IMR-90 (cell line): Measurements from ENCODE around the gene DZIP3. TPM values are rescaled to one million over a fixed set of nuclear protein-coding genes. Genes with fewer than 3 reads are reported as not detected.

Source experiments
- ATAC-seq: fragments of 200-7000 bp; cut with Tn5 transposase; 2 replicates; pipeline ENCODE4 v1.9.1; 2020; ENCODE audit warnings: low read depth, mild to moderate bottlenecking, moderate library complexity
- BruUV-seq: library from RNA; stranded (reverse); fragments of 400-500 nt; replicated peaks from 2 replicates; lab custom pipeline; 2021; lab: Mats Ljungman, UMichigan
- CTCF ChIA-PET: fragments of 300-600 bp; formaldehyde crosslinking; extraction: SDS; loops from one replicate; lab custom pipeline; 2021; ENCODE audit warnings: antibody characterized with exemption; lab: Yijun Ruan, JAX
- POLR2A ChIA-PET: fragments of 300-600 bp; sonication (Branson Sonifier 250); formaldehyde crosslinking; loops from one replicate; lab custom pipeline; 2022; ENCODE audit warnings: antibody characterized with exemption; ENCODE audit not compliant: unreplicated experiment; lab: Charles Lee
- DNase-seq: peaks from one replicate; pipeline ENCODE4 v3.0.0; 2013
- H2AFZ ChIP-seq: replicated peaks from 2 replicates; pipeline ENCODE3; 2013; ENCODE audit warnings: low read length, mild to moderate bottlenecking; ENCODE audit not compliant: poor library complexity
- H2AK5ac ChIP-seq: 2 replicates; pipeline ENCODE4 v1.6.1; 2013; ENCODE audit warnings: low read depth, low read length, inconsistent platforms
- H2AK9ac ChIP-seq: replicated peaks from 2 replicates; pipeline ENCODE3; 2013; ENCODE audit warnings: mild to moderate bottlenecking, low read depth, low read length, moderate library complexity; ENCODE audit not compliant: poor library complexity
- H2BK120ac ChIP-seq: 2 replicates; pipeline ENCODE4 v1.6.1; 2013; ENCODE audit warnings: low read depth, low read length, inconsistent platforms
- H2BK15ac ChIP-seq: 3 replicates; pipeline ENCODE4 v1.6.1; 2013; ENCODE audit warnings: low read depth, low read length, inconsistent platforms
- H2BK20ac ChIP-seq: 2 replicates; pipeline ENCODE4 v1.6.1; 2013; ENCODE audit warnings: low read depth, mild to moderate bottlenecking, inconsistent platforms, low read length, moderate library complexity
- H2BK5ac ChIP-seq: 2 replicates; pipeline ENCODE4 v1.6.1; 2013; ENCODE audit warnings: mild to moderate bottlenecking, low read depth, low read length, inconsistent platforms; ENCODE audit not compliant: poor library complexity, severe bottlenecking
- H3K14ac ChIP-seq: replicated peaks from 2 replicates; pipeline ENCODE4 v1.6.1; 2013; ENCODE audit warnings: low read depth, low read length, inconsistent platforms
- H3K18ac ChIP-seq: 2 replicates; pipeline ENCODE4 v1.6.1; 2013; ENCODE audit warnings: low read depth, low read length, control low read depth
- H3K23ac ChIP-seq: 2 replicates; pipeline ENCODE4 v1.6.1; 2013; ENCODE audit warnings: low read depth, low read length, inconsistent platforms
- H3K27ac ChIP-seq: 2 replicates; pipeline ENCODE4 v1.5.1; 2013; ENCODE audit warnings: mild to moderate bottlenecking, control low read depth, low read length; ENCODE audit not compliant: insufficient read depth
- H3K27me3 ChIP-seq: 2 replicates; pipeline ENCODE4 v1.6.1; 2013; ENCODE audit warnings: low read length; ENCODE audit not compliant: control insufficient read depth, insufficient read depth
- H3K36me3 ChIP-seq: 2 replicates; pipeline ENCODE4 v1.6.1; 2013; ENCODE audit warnings: low read length, mixed read lengths; ENCODE audit not compliant: control insufficient read depth, insufficient read depth
- H3K4ac ChIP-seq: 2 replicates; pipeline ENCODE4 v1.6.1; 2013; ENCODE audit warnings: low read depth, low read length, inconsistent platforms
- H3K4me1 ChIP-seq: 2 replicates; pipeline ENCODE4 v1.6.1; 2013; ENCODE audit warnings: low read length, mixed read lengths; ENCODE audit not compliant: control insufficient read depth, insufficient read depth
- H3K4me2 ChIP-seq: 2 replicates; pipeline ENCODE4 v1.6.1; 2013; ENCODE audit warnings: low read depth, mild to moderate bottlenecking, control low read depth, low read length, moderate library complexity
- H3K4me3 ChIP-seq: 2 replicates; pipeline ENCODE4 v1.5.1; 2013; ENCODE audit warnings: low read depth, mild to moderate bottlenecking, control low read depth, low read length, moderate library complexity; ENCODE audit not compliant: insufficient read depth
- H3K56ac ChIP-seq: 2 replicates; pipeline ENCODE4 v1.6.1; 2013; ENCODE audit warnings: low read length, inconsistent platforms; ENCODE audit not compliant: insufficient read depth; ENCODE audit errors: extremely low read depth
- H3K79me1 ChIP-seq, 2 experiments: 2 replicates each; pipeline ENCODE4 v1.6.1; 2013; ENCODE audit warnings: low read length in 2 of 2, inconsistent platforms in 1 of 2, low read depth in 1 of 2
- H3K9ac ChIP-seq: 2 replicates; pipeline ENCODE4 v1.6.1; 2013; ENCODE audit warnings: low read depth, low read length, control low read depth
- H3K9me1 ChIP-seq: 2 replicates; pipeline ENCODE4 v1.6.1; 2013; ENCODE audit warnings: low read length, inconsistent platforms; ENCODE audit not compliant: insufficient read depth
- H3K9me3 ChIP-seq: 2 replicates; pipeline ENCODE4 v1.6.1; 2013; ENCODE audit warnings: low read length; ENCODE audit not compliant: control insufficient read depth, insufficient read depth
- H4K20me1 ChIP-seq: 2 replicates; pipeline ENCODE4 v1.6.1; 2013; ENCODE audit warnings: low read length, inconsistent platforms; ENCODE audit not compliant: insufficient read depth
- H4K5ac ChIP-seq: 2 replicates; pipeline ENCODE4 v1.6.1; 2013; ENCODE audit warnings: mild to moderate bottlenecking, low read depth, low read length, control low read depth
- H4K8ac ChIP-seq, 2 experiments: 2 replicates each; pipeline ENCODE4 v1.6.1; 2013; ENCODE audit warnings: low read depth in 2 of 2, low read length in 2 of 2, control low read depth in 1 of 2, inconsistent platforms in 1 of 2
- H4K91ac ChIP-seq: 2 replicates; pipeline ENCODE4 v1.6.1; 2013; ENCODE audit warnings: low read depth, low read length, inconsistent platforms; ENCODE audit not compliant: insufficient read depth
- BHLHE40 ChIP-seq: fragments of 150-350 bp; IDR thresholded peaks from 2 replicates; pipeline ENCODE4 v1.6.1; 2016; ENCODE audit warnings: mild to moderate bottlenecking, low read depth, low read length
- CEBPB ChIP-seq: IDR thresholded peaks from 2 replicates; pipeline ENCODE4 v1.6.1; 2012; ENCODE audit warnings: low read depth, low read length, improper control_type of control experiment
- CHD1 ChIP-seq: IDR thresholded peaks from 2 replicates; pipeline ENCODE4 v1.6.1; 2012; ENCODE audit warnings: low read depth, low read length, improper control_type of control experiment
- FOS ChIP-seq: fragments of 150-350 bp; IDR thresholded peaks from 2 replicates; pipeline ENCODE4 v1.6.1; 2016; ENCODE audit warnings: low read depth, low read length
- NFE2L2 ChIP-seq: fragments of 150-350 bp; IDR thresholded peaks from 2 replicates; pipeline ENCODE4 v1.6.1; 2016; ENCODE audit warnings: low read depth, mild to moderate bottlenecking, low read length
- POLR2A ChIP-seq: IDR thresholded peaks from 2 replicates; pipeline ENCODE4 v1.6.1; 2012; ENCODE audit warnings: mild to moderate bottlenecking, low read depth, low read length
- RAD21 ChIP-seq: IDR thresholded peaks from 2 replicates; pipeline ENCODE4 v1.6.1; 2012; ENCODE audit warnings: low read length, improper control_type of control experiment
- RFX5 ChIP-seq: IDR thresholded peaks from 2 replicates; pipeline ENCODE4 v1.8.0; 2012; ENCODE audit warnings: low read depth, mild to moderate bottlenecking, low read length, moderate library complexity
- SMC3 ChIP-seq: fragments of 150-350 bp; IDR thresholded peaks from 2 replicates; pipeline ENCODE4 v1.6.1; 2016; ENCODE audit warnings: low read depth, mild to moderate bottlenecking, antibody characterized with exemption, low read length, moderate library complexity
- WGBS, 2 experiments: methylation state at CpG; one replicate each; pipeline versions ENCODE4 v1.1.5 to v1.1.7; 2013; ENCODE audit warnings: missing lambda C conversion rate in 2 of 2; ENCODE audit not compliant: insufficient read length in 1 of 2; ENCODE audit errors: extremely low coverage in 2 of 2; 5-methylcytosine and 5-hydroxymethylcytosine counted together
- dilution Hi-C: fragments of 300-500 bp; cut with HindIII; formaldehyde crosslinking; loops from one replicate; pipeline ENCODE4 v1.14.3; 2018; ENCODE audit warnings: low sequenced_read_pairs; ENCODE audit not compliant: unreplicated experiment
- in situ Hi-C: fragments of 300-500 bp; cut with MboI; formaldehyde crosslinking; loops from 3 replicates; pipeline ENCODE4 v1.14.3; 2019; ENCODE audit warnings: low sequenced_read_pairs, inconsistent platforms, mixed read lengths
- intact Hi-C: fragments of 100-400 bp; cut with micrococcal nuclease; formaldehyde crosslinking; loops from 2 replicates; pipeline ENCODE4 v1.10.0; 2022
- polyA plus RNA-seq, 3 experiments: library from polyadenylated mRNA; depleted of rRNA; stranded (reverse); fragments of >200 nt; gene quantifications; 2 replicates each; pipeline ENCODE4 v1.2.3, GENCODE V29; 2012; ENCODE audit warnings: low replicate concordance in 1 of 3
- total RNA-seq: library from RNA; depleted of rRNA; stranded (reverse); fragments of >200 nt; gene quantifications from 2 replicates; pipeline ENCODE4 v1.2.3, GENCODE V29; 2012
- TF ChIP-seq, protein P1 (sequence below): conservative IDR thresholded peaks from 2 replicates; pipeline ENCODE4 v1.5.1; 2012; ENCODE audit warnings: mild to moderate bottlenecking, low read depth, low read length, improper control_type of control experiment

DZIP3 gene
- total and polyA plus RNA-seq, 2 of the 4 experiments (the other 2 are of a cell fraction), result 7.0 to 9.9 TPM

DNA sequence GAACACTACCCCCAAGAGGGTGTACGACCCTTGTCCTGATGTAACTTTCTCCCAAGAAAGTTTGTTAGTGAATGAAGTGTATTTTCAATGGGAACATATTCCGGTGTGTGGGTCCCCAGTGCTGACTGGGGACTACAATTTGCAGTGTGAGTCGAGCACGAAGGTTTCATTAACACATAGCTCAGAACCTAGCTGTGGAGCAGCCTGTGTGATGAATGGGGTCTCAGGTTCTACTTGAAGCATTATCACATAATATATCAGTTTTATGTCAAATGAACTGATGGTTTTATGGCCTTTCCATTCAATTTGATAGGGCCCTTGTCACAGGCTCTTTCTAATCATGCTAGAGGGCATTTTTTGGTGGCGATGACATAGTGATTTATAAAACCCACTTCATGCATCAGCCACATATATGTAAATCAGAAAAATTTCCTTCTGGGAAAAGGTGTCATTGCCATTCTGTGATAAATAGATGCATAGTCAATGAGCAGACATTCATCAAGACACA is 123.5 kb downstream of the DZIP3 start:
- H2AK9ac ChIP-seq, result no peak overlapping the region
- no peak overlapping the region for H2BK15ac ChIP-seq
- no peak overlapping the region for H3K14ac ChIP-seq
- ChIA-PET CTCF (no interaction called here), POLR2A (no interaction called here)
- no peak overlapping the region for H3K27ac ChIP-seq
- H3K9ac ChIP-seq, result no peak overlapping the region
- H4K91ac ChIP-seq, result no peak overlapping the region
- no peak overlapping the region for H2AK5ac ChIP-seq
- ATAC-seq (no peak), DNase-seq (no peak)
- WGBS, 2 experiments, result no CpG with 5 or more reads among the region's 5 CpGs
- no peaks in the 10 kb centered on the region for H3K9me1 ChIP-seq
- H3K56ac ChIP-seq, result no peak overlapping the region
- no peaks in the 10 kb centered on the region for H3K36me3 ChIP-seq
- H4K20me1 ChIP-seq, result no peaks in the 10 kb centered on the region
- no peak overlapping the region for H2BK20ac ChIP-seq
- dilution Hi-C loops, result no loop called here
- H2BK5ac ChIP-seq, result no peak overlapping the region
- no peak overlapping the region for H3K23ac ChIP-seq
- no peak for TF ChIP-seq POLR2A
- no peak for TF ChIP-seq RFX5
- TF ChIP-seq SMC3, result no peak
- TF ChIP-seq FOS, result no peak
- TF ChIP-seq, protein P1, sequence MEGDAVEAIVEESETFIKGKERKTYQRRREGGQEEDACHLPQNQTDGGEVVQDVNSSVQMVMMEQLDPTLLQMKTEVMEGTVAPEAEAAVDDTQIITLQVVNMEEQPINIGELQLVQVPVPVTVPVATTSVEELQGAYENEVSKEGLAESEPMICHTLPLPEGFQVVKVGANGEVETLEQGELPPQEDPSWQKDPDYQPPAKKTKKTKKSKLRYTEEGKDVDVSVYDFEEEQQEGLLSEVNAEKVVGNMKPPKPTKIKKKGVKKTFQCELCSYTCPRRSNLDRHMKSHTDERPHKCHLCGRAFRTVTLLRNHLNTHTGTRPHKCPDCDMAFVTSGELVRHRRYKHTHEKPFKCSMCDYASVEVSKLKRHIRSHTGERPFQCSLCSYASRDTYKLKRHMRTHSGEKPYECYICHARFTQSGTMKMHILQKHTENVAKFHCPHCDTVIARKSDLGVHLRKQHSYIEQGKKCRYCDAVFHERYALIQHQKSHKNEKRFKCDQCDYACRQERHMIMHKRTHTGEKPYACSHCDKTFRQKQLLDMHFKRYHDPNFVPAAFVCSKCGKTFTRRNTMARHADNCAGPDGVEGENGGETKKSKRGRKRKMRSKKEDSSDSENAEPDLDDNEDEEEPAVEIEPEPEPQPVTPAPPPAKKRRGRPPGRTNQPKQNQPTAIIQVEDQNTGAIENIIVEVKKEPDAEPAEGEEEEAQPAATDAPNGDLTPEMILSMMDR, result no peak
- no peak for TF ChIP-seq CHD1
- no peak for TF ChIP-seq RAD21
- TF ChIP-seq NFE2L2, result no peak
- no peak for TF ChIP-seq BHLHE40
- TF ChIP-seq CEBPB, result no peak
- H3K4me3 ChIP-seq, result no peak overlapping the region
- no peaks in the 10 kb centered on the region for H3K9me3 ChIP-seq
- H3K4me1 ChIP-seq, result no peaks in the 10 kb centered on the region
- no TSS peak for BruUV-seq
- H2AFZ ChIP-seq, result no peak overlapping the region
- H4K8ac ChIP-seq, result no peak overlapping the region
- intact Hi-C loops, result no loop called here
- H3K18ac ChIP-seq, result no peak overlapping the region
- H3K4me2 ChIP-seq, result no peak overlapping the region
- H4K5ac ChIP-seq, result no peak overlapping the region
- no peaks in the 10 kb centered on the region for H3K79me1 ChIP-seq
- no peak overlapping the region for H2BK120ac ChIP-seq
- in situ Hi-C loops, result no loop called here
- no peak overlapping the region for H3K4ac ChIP-seq
- peaks cover 2% of the 10 kb centered on the region; the same call in 1 of the 2 replicates for H3K27me3 ChIP-seq
